ENCODE measurements around the gene SREK1.

- TF ChIP-seq CTCF (IDR thresholded peaks at IDR 0.05; ENCODE audit: low read depth, low read length, poor library complexity, severe bottlenecking) (no peak), EZH2phosphoT487 (IDR thresholded peaks at IDR 0.05; ENCODE audit: borderline replicate concordance, low read length) (no peak)
Observed at GRCh38 chr5:66213533-66213932, 69.4 kb downstream of the SREK1 start.
